GM18907 (cell line): ENCODE results near the gene TPPP.
A peak's percentile ranks its signal among the peaks of the same experiment; 100 is the strongest.
"Not testable (repeated sequence)": the region's sequence is repeated elsewhere in the genome, so short reads cannot be mapped to it uniquely, and the experiment has no call there.

ENCODE experiments used
- ATAC-seq: cut with Tn5 transposase; IDR thresholded peaks from one replicate; pipeline ENCODE4 v1.9.1; 2021; ENCODE audit warnings: mild to moderate bottlenecking, moderate library complexity; ENCODE audit not compliant: unreplicated experiment

TPPP gene

GRCh38 chr5:679166-679895, 13.8 kb downstream of the TPPP start:
- ATAC-seq = not testable (repeated sequence)

DNA sequence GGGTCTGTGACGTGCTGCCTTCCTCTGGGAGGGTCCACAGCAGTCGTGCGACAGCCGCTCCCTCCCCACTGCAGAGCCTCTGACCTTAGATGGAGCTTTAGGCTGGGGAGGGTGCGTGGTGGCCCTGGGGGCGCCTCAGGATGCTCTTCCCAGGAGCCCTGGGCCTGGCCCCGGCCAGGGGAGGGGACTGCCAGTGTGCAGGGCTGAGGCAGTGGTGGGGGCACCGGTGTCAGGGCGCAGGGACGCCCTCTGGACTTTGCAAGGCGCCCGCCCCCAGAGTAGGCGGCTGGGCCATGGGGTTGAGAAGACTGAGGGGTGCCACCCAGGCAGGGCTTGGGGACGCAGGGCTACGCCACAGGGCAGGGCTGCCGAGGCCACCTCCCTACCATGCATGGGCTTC, 14.6 kb downstream of the TPPP start:
- not testable (repeated sequence) for ATAC-seq

- ATAC-seq = no peak
Measured at GRCh38 chr5:677131-678101, 15.7 kb downstream of the TPPP start.

GRCh38 chr5:676699-677076, 16.5 kb downstream of the TPPP start:
- ATAC-seq = no peak

DNA sequence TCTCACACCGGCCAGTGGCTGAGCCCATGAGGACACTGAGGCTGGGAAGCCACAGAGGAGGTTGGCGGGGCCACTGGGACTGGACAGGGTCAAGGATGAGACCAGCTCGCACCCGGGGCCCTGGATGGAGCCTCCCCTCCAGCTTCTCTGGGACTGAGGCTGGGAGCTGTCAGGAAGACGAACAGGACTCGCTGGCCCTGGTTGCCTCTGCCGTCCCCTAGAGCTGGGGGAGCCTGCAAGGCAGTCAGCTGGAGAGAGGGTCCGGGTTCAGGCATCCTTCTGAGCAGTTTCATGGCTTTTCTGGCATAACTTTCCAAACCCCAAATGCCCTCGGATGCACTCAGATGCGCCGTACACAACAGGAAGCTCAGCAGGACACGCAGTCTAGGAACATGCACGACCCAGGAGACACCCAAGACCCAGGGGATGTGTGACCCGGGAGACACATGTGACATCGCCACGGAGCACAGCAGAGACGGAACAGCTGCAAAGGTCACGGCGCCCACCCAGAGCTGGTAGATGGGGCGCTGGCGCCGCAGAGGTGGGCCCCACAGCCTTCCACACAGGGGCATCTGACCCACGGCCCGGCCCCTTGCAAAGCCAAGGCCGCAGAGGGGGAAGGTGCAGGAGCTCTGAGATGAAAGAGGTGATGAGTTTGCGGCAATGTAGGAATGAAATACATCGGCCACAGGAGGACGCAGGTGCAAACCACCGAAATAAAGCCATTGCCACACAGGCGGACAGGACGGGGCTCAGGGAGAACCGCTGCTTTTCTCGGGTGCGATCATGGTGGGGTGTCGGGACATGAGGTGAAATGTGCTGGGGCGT, 17.1 kb downstream of the TPPP start:
- no peak for ATAC-seq

DNA sequence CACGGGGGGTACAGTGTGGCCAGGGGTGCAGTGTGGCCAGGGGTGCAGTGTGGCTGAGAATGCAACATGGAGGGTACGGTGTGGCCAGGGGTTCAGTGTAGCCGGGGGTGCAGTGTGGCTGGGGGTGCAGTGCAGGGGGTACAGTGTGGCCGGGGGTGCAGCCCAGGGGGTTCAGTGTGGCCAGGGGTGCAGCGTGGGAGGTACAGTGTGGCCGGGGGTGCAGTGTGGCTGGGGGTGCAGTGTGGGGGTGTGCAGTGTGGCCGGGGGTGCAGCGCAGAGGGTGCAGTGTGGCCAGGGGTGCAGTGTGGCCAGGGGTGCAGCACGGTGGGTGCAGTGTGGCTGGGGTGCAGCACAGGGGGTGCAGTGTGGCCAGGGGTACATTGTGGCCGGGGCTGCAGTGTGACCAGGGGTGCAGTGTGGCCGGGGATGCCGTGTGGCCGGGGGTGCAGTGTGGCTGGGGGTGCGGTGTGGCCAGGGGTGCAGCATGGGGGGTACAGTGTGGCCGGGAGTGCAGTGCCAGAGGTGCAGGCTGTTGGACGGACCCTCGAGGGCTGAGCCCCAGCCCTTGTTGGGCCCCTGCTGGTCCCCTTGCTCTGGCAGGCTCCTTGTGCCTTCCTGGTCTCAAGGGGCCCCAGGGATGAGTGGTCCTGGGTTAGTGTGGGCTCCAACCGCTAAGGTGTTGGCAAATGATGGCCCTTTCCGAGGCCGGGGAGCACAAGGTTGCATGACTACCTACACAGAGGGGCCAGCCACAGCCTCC, 17.9 kb downstream of the TPPP start:
- ATAC-seq = no peak

GRCh38 chr5:674630-675011, 18.5 kb downstream of the TPPP start:
- ATAC-seq = no peak

GRCh38 chr5:673831-674629, 19.1 kb downstream of the TPPP start:
- no peak for ATAC-seq

GRCh38 chr5:673161-673830, 19.9 kb downstream of the TPPP start:
- no peak for ATAC-seq

GRCh38 chr5:672329-673160, 20.6 kb downstream of the TPPP start:
- no peak for ATAC-seq

- ATAC-seq = peak; percentile 69
Measured at GRCh38 chr5:671459-672328, 21.5 kb downstream of the TPPP start.

GRCh38 chr5:670396-671270, 22.5 kb downstream of the TPPP start:
- ATAC-seq = no peak

DNA sequence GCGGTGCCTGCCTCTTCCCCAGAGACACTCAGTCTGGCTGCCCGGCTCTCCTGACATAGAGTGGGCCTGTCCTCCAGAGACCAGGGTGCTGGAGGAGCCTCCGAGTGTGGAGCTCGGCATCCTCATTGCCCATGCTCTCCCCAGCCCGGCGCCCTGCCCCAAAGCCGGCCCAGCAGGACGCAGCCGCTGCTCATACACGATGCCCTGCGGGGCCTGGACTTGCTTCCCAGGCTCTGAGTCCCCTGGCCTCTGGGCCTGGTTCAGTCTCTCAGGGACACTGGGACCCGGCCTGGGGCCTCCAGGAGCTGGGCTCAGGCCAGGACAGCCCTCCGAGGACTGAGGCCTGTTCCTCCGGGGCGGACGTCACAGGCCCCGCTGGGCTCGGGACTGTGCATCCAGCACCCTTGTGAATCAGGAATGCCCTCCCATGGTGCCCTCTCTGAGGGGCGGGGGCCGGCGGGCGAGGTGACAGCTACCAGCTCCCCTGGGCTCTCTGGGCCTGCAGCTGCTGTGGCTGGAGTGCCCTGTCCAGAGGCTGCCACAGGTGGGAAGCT, 23.2 kb downstream of the TPPP start:
- no peak for ATAC-seq

GRCh38 chr5:669111-669841, 23.9 kb downstream of the TPPP start:
- ATAC-seq = no peak

DNA sequence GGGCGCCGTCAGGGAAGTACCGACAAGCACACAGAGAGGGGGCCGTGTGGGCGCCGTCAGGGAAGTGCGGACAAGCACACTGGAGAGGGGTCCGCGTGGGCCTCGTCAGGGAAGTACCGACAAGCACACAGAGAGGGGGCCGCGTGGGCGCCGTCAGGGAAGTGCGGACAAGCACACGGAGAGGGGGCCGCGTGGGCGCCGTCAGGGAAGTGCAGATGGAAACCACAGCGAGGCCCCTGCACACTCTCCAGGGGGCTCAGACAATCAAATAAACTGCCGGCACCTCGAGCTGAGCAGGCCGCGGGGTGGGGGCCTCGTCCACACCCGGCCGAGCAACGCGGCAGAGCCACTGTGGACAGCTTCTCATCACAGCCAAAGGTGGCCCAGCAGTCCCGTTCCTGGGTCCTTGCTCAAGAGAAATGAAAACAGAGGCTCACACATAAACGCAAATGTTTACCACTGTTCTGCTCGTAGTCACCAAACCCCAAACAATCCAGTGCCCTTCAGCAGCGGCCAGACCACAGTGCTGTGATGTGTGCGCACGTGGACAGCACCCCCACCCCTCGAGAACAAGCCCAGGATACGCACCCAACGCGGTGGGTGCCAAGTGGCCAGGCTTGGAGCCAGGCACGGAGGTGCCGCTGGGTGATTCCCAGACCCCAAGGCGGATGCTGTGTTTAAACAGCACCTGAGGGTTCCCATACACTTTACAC, 24.7 kb downstream of the TPPP start:
- ATAC-seq = no peak
